B cell (primary cell): ENCODE data around the gene PTPN21. TPM values are rescaled to one million over a fixed set of nuclear protein-coding genes. Genes with fewer than 3 reads are reported as not detected.

ENCODE experiments used
- ATAC-seq: fragments of 200-7000 bp; cut with Tn5 transposase; one replicate; pipeline ENCODE4 v1.10.0; 2021; ENCODE audit warnings: low read depth, mild to moderate bottlenecking, moderate number of reproducible peaks, moderate library complexity
- CTCF ChIA-PET: fragments of 350-600 bp; sonication (Branson Sonifier 250); formaldehyde crosslinking; loops from one replicate; lab custom pipeline; 2021; ENCODE audit warnings: antibody characterized with exemption, inconsistent platforms; lab: Charles Lee
- POLR2A ChIA-PET: fragments of 350-600 bp; sonication (Branson Sonifier 250); formaldehyde crosslinking; loops from one replicate; lab custom pipeline; 2021; ENCODE audit warnings: antibody characterized with exemption; lab: Charles Lee
- DNase-seq: peaks from one replicate; pipeline ENCODE4 v3.0.0; 2013
- H2AFZ ChIP-seq: 2 replicates; pipeline ENCODE4 v1.6.1; 2012; ENCODE audit warnings: mild to moderate bottlenecking, low read depth, low read length; ENCODE audit not compliant: insufficient read depth, poor library complexity, severe bottlenecking
- H3K27ac ChIP-seq, 2 donors: 1 replicate in 1 of 2; 2 replicates in 1 of 2; pipeline ENCODE4 v1.5.1; 2012 to 2013; ENCODE audit warnings: low read length in 2 of 2, mild to moderate bottlenecking in 2 of 2, moderate library complexity in 1 of 2
- H3K27me3 ChIP-seq, 4 experiments: fragments of 200-600 bp in 1 of 4; sonication (generic) in 1 of 4; replicated peaks in 1 of 4; 1 replicate in 2 of 4; 2 replicates in 2 of 4; pipeline versions ENCODE4 v1.6.1 to v1.7.0; 2013 to 2016; ENCODE audit warnings: low read length in 3 of 4, mild to moderate bottlenecking in 2 of 4, mixed read lengths in 1 of 4, moderate library complexity in 1 of 4; ENCODE audit not compliant: insufficient read depth in 4 of 4, control insufficient read depth in 3 of 4; ENCODE audit errors: control extremely low read depth in 1 of 4
- H3K36me3 ChIP-seq, 2 experiments: replicated peaks in 1 of 2; 1 replicate in 1 of 2; 2 replicates in 1 of 2; pipeline versions ENCODE4 v1.6.1 to v1.7.1; 2013; ENCODE audit warnings: low read length in 1 of 2; ENCODE audit not compliant: insufficient read depth in 2 of 2, control insufficient read depth in 1 of 2; ENCODE audit errors: control extremely low read depth in 1 of 2, extremely low read depth in 1 of 2
- H3K4me1 ChIP-seq, 2 donors: fragments of 200-600 bp in 1 of 2; sonication (generic) in 1 of 2; 1 replicate in 1 of 2; 2 replicates in 1 of 2; pipeline versions ENCODE4 v1.5.1 to v1.6.1; 2013 to 2017; ENCODE audit warnings: low read length in 2 of 2; ENCODE audit not compliant: control insufficient read depth in 2 of 2, insufficient read depth in 2 of 2
- H3K4me2 ChIP-seq: replicated peaks from 2 replicates; pipeline ENCODE3; 2012; ENCODE audit warnings: mild to moderate bottlenecking, low read depth, low read length; ENCODE audit not compliant: poor library complexity, severe bottlenecking
- H3K4me3 ChIP-seq, 5 experiments: fragments of 200-600 bp in 1 of 5; sonication (generic) in 1 of 5; 1 replicate in 3 of 5; 2 replicates in 2 of 5; pipeline versions ENCODE4 v1.5.1 to v1.7.0; 2011 to 2016; ENCODE audit warnings: low read length in 4 of 5, mild to moderate bottlenecking in 4 of 5, low read depth in 2 of 5, control low read depth in 1 of 5, moderate library complexity in 1 of 5; ENCODE audit not compliant: insufficient read depth in 1 of 5; ENCODE audit errors: control extremely low read depth in 1 of 5, extremely low read depth in 1 of 5
- H3K79me2 ChIP-seq: fragments of 200-600 bp; sonication (generic); one replicate; pipeline ENCODE4 v1.6.0; 2016; ENCODE audit warnings: low read length; ENCODE audit not compliant: control insufficient read depth, insufficient read depth
- H3K9ac ChIP-seq: fragments of 200-600 bp; sonication (generic); 2 replicates; pipeline ENCODE4 v1.6.1; 2017; ENCODE audit warnings: mild to moderate bottlenecking, low read length, moderate library complexity
- H3K9me3 ChIP-seq, 3 donors: one replicate each; pipeline versions ENCODE4 v1.6.1 to v1.7.1; 2013; ENCODE audit warnings: low read length in 2 of 3; ENCODE audit not compliant: control insufficient read depth in 2 of 3, insufficient read depth in 1 of 3; ENCODE audit errors: control extremely low read depth in 1 of 3
- H4K20me1 ChIP-seq: 2 replicates; pipeline ENCODE4 v1.6.0; 2012; ENCODE audit warnings: mild to moderate bottlenecking, low read length; ENCODE audit not compliant: insufficient read depth, control insufficient read depth, poor library complexity, severe bottlenecking
- H3K27ac Mint-ChIP-seq: one replicate; pipeline ENCODE4 v1.8.0; 2021; ENCODE audit warnings: mixed read lengths
- H3K27me3 Mint-ChIP-seq: one replicate; pipeline ENCODE4 v1.8.0; 2021; ENCODE audit warnings: mixed read lengths
- H3K4me1 Mint-ChIP-seq: one replicate; pipeline ENCODE4 v1.8.0; 2021; ENCODE audit warnings: mixed read lengths
- H3K4me3 Mint-ChIP-seq: one replicate; pipeline ENCODE4 v1.8.0; 2021; ENCODE audit warnings: mixed read lengths
- H3K9me3 Mint-ChIP-seq: one replicate; pipeline ENCODE4 v1.8.0; 2022; ENCODE audit warnings: mixed read lengths; ENCODE audit not compliant: insufficient read depth
- CTCF ChIP-seq: fragments of 200-600 bp; IDR thresholded peaks from one replicate; pipeline ENCODE4 v1.8.0; 2022; ENCODE audit warnings: antibody characterized with exemption, mild to moderate bottlenecking
- EZH2 ChIP-seq: IDR thresholded peaks from 2 replicates; pipeline ENCODE4 v1.6.1; 2012; ENCODE audit warnings: borderline replicate concordance, low read depth, mild to moderate bottlenecking, moderate library complexity, low read length; ENCODE audit not compliant: insufficient read depth, poor library complexity, severe bottlenecking
- WGBS: methylation state at CpG from one replicate; pipeline ENCODE4 v1.1.5; 2013; ENCODE audit warnings: missing lambda C conversion rate; ENCODE audit not compliant: insufficient coverage; 5-methylcytosine and 5-hydroxymethylcytosine counted together
- intact Hi-C: fragments of 100-400 bp; cut with micrococcal nuclease; formaldehyde crosslinking; loops from one replicate; pipeline ENCODE4 v1.10.0; 2022
- polyA plus RNA-seq: library from polyadenylated mRNA; depleted of rRNA; stranded (reverse); fragments of >200 nt; gene quantifications from 2 replicates; pipeline ENCODE4 v1.2.3, GENCODE V29; 2012
- total RNA-seq, 2 donors: library from RNA; stranded (reverse); fragments of 120-200 nt in 1 of 2; gene quantifications; 1 replicate in 1 of 2; 2 replicates in 1 of 2; pipeline versions ENCODE4 v1.2.3 to v1.2.4, GENCODE V29; 2013 to 2022

PTPN21 gene
- total and polyA plus RNA-seq, 2 donors (not counting 1 experiment from before 2014, with no cell fraction given) = not detected

- Mint-ChIP-seq H3K27ac (no peak overlapping the region), H3K27me3 (peaks cover 24% of the 10 kb centered on the region)
Measured at GRCh38 chr14:88516861-88517357, 37.9 kb downstream of the PTPN21 start.

More at GRCh38 chr14:88516861-88517357, 37.9 kb downstream of the PTPN21 start:
- TF ChIP-seq CTCF = no peak
- TF ChIP-seq EZH2 = no peak
- Histone ChIP-seq H3K4me3 (no peak overlapping the region), H3K27me3 (peaks cover 0 to 8% (median 4%) of the 10 kb centered on the region in 4 experiments), H3K4me2 (no peak overlapping the region), H3K36me3 (no peaks in the 10 kb centered on the region), H3K27ac (no peak overlapping the region), H3K4me1 (no peaks in the 10 kb centered on the region), H3K9me3 (no peaks in the 10 kb centered on the region), H4K20me1 (no peaks in the 10 kb centered on the region), H3K9ac (no peak overlapping the region), H3K79me2 (no peaks in the 10 kb centered on the region), H2AFZ (no peak overlapping the region)
- POLR2A ChIA-PET = no interaction called here
- no peak for DNase-seq
- Mint-ChIP-seq H3K4me3 (no peak overlapping the region), H3K4me1 (no peaks in the 10 kb centered on the region), H3K9me3 (no peaks in the 10 kb centered on the region)
- intact Hi-C loops = no loop called here
- CTCF ChIA-PET = no interaction called here
- ATAC-seq = no peak
- 74% methylated on average over 3 of the region's 7 CpGs for WGBS
